GM18508 (cell line): ENCODE results near the gene HOMER2.
A peak's percentile ranks its signal among the peaks of the same experiment; 100 is the strongest.

Experiments used
- ATAC-seq: cut with Tn5 transposase; IDR thresholded peaks from one replicate; pipeline ENCODE4 v1.9.1; 2021; ENCODE audit warnings: moderate number of reproducible peaks; ENCODE audit not compliant: insufficient read depth, unreplicated experiment

Gene HOMER2

GRCh38 chr15:82808634-82809041 lies 143.9 kb downstream of the HOMER2 start:
- no peak for ATAC-seq

GRCh38 chr15:82807920-82808633 lies 144.4 kb downstream of the HOMER2 start:
- no peak for ATAC-seq

GRCh38 chr15:82805994-82806406 lies 146.5 kb downstream of the HOMER2 start, which contains the start of gene FSD2:
TSS of gene FSD2 (minus strand) at chr15:82806069. CDS start at chr15:82787390, 18,679 bp downstream.
- peak; percentile 67 for ATAC-seq

GRCh38 chr15:82804575-82804949 lies 148.0 kb downstream of the HOMER2 start:
- ATAC-seq: no peak

- no peak for ATAC-seq
Observed at GRCh38 chr15:82803793-82804574, 148.5 kb downstream of the HOMER2 start.

GRCh38 chr15:82802497-82802896 lies 150.0 kb downstream of the HOMER2 start:
- ATAC-seq: no peak

- no peak for ATAC-seq
Observed at GRCh38 chr15:82799183-82799841, 153.2 kb downstream of the HOMER2 start.
